GM23248 (cell line): ENCODE data around the gene CA12. TPM values are rescaled to one million over a fixed set of nuclear protein-coding genes. Genes with fewer than 3 reads are reported as not detected.
A peak's percentile ranks its signal among the peaks of the same experiment; 100 is the strongest.

Experiments used
- DNase-seq: peaks from one replicate; pipeline ENCODE4 v3.0.0-alpha.2; 2015
- H2AFZ ChIP-seq: fragments of 200-600 bp; sonication (generic); 2 replicates; pipeline ENCODE4 v1.6.1; 2016; ENCODE audit warnings: antibody characterized with exemption
- H3F3A ChIP-seq: fragments of 200-600 bp; sonication (generic); 2 replicates; pipeline ENCODE4 v1.6.1; 2016; ENCODE audit warnings: mild to moderate bottlenecking, antibody characterized with exemption, mixed run types; ENCODE audit not compliant: insufficient read depth
- H3K27ac ChIP-seq: fragments of 200-600 bp; sonication (generic); 2 replicates; pipeline ENCODE4 v1.5.1; 2016; ENCODE audit warnings: mild to moderate bottlenecking
- H3K27me3 ChIP-seq: fragments of 200-600 bp; sonication (generic); replicated peaks from 2 replicates; pipeline ENCODE4 v1.6.1; 2016; ENCODE audit warnings: mild to moderate bottlenecking; ENCODE audit not compliant: insufficient read depth
- H3K36me3 ChIP-seq: fragments of 200-600 bp; sonication (generic); 2 replicates; pipeline ENCODE4 v1.6.1; 2016; ENCODE audit warnings: low read depth, mild to moderate bottlenecking
- H3K4me1 ChIP-seq: fragments of 200-600 bp; sonication (generic); 2 replicates; pipeline ENCODE4 v1.6.1; 2016; ENCODE audit warnings: mild to moderate bottlenecking; ENCODE audit not compliant: insufficient read depth
- H3K4me2 ChIP-seq: fragments of 200-600 bp; sonication (generic); one replicate; pipeline ENCODE4 v1.6.1; 2016; ENCODE audit warnings: mild to moderate bottlenecking; ENCODE audit not compliant: unreplicated experiment
- H3K4me3 ChIP-seq: fragments of 200-600 bp; sonication (generic); 2 replicates; pipeline ENCODE4 v1.5.1; 2016; ENCODE audit warnings: mild to moderate bottlenecking
- H3K79me2 ChIP-seq: fragments of 200-600 bp; sonication (generic); 2 replicates; pipeline ENCODE4 v1.6.1; 2016; ENCODE audit warnings: mild to moderate bottlenecking; ENCODE audit not compliant: insufficient read depth
- H3K9ac ChIP-seq: fragments of 200-600 bp; sonication (generic); 2 replicates; pipeline ENCODE4 v1.6.1; 2016; ENCODE audit warnings: mild to moderate bottlenecking
- H3K9me2 ChIP-seq: fragments of 200-600 bp; sonication (generic); 2 replicates; pipeline ENCODE4 v1.6.1; 2016; ENCODE audit warnings: mixed run types, mild to moderate bottlenecking, moderate library complexity; ENCODE audit not compliant: insufficient read depth
- H3K9me3 ChIP-seq: fragments of 200-600 bp; sonication (generic); one replicate; pipeline ENCODE4 v1.6.1; 2017; ENCODE audit warnings: low read depth
- H4K20me1 ChIP-seq: fragments of 200-600 bp; sonication (generic); 2 replicates; pipeline ENCODE4 v1.6.0; 2016; ENCODE audit not compliant: insufficient read depth
- EZH2 ChIP-seq: fragments of 200-600 bp; sonication (generic); IDR thresholded peaks from 2 replicates; pipeline ENCODE4 v1.6.1; 2018; ENCODE audit warnings: antibody characterized with exemption, mild to moderate bottlenecking; ENCODE audit not compliant: insufficient read depth, poor library complexity, severe bottlenecking
- EZH2phosphoT487 ChIP-seq: fragments of 200-600 bp; sonication (generic); IDR thresholded peaks from 2 replicates; pipeline ENCODE4 v1.6.1; 2018; ENCODE audit warnings: antibody characterized with exemption, moderate library complexity, mild to moderate bottlenecking, low read depth; ENCODE audit not compliant: insufficient read depth
- WGBS, 2 experiments: methylation state at CpG; one replicate each; pipeline ENCODE4 v1.1.6; 2015 to 2017; ENCODE audit warnings: low lambda C conversion rate in 2 of 2, low coverage in 1 of 2; ENCODE audit errors: missing lambda C conversion rate in 2 of 2; 5-methylcytosine and 5-hydroxymethylcytosine counted together
- in situ Hi-C: fragments of 300-500 bp; cut with MboI; formaldehyde crosslinking; loops from 2 replicates; pipeline ENCODE4 v1.15.0; 2020
- polyA plus RNA-seq: library from polyadenylated mRNA; unstranded; fragments of >200 nt; fragmentation: Nextera tagmentation; extraction: Ambion mirVana; gene quantifications from 2 replicates; pipeline ENCODE4 v1.2.1, GENCODE V29; 2016
- total RNA-seq: library from RNA; depleted of rRNA; stranded (reverse); fragments of >200 nt; shearing (Covaris generic); gene quantifications from 2 replicates; pipeline ENCODE4 v1.2.3, GENCODE V29; 2014; rRNA removed

Gene CA12
- total and polyA plus RNA-seq, 2 experiments from 2014 or later, result 41.8 to 42.1 TPM

DNA sequence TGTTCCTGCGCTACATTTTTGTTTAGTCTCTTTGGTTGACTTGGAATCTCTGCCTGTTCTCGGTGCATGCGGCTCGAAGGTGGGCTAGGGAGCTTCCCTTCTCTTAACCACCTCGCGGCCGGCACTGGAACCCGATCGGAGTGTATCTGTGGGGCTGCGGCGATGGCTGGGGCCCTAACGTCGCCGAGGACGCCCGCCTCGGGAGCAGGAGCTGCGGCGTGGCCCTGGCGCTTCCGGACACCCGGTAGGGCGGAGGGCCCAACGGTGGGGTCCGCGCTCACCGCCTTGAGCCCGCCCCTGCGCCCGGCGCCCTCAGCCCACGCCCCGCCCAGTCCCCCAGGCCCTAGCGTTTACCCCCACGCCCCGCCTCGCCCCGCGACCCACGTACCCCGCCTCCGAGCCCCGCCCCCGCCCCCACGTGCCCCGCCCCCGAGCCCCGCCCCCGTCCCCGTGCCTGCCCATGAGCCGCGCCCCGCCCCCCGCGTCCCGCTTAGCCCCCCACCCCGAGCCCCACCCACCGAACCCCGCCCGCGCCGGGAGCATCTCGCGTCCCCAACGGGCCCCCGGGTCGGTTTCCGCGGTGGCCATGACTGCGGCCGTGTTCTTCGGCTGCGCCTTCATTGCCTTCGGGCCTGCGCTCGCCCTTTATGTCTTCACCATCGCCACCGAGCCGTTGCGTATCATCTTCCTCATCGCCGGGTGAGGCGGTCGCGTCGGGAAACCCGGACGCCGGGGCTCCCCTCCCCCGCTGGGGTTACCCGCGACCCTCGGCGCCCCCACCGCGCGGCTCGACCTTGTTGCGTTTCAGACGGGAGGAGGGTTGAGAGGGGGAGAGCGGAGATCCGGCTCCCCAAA is 104.4 kb downstream of the CA12 start, which contains the start of gene APH1B:
Gene APH1B, plus strand, starts transcription at position 568 of the 855 bp plus-strand sequence. Its CDS starts 19 bp downstream, at position 587.
- peak within 1 kb of the TSS; percentile 63 for H3K27ac ChIP-seq
- TF ChIP-seq EZH2phosphoT487 (no peak), EZH2 (no peak)
- peaks cover 19% of the 10 kb centered on the region for H3F3A ChIP-seq
- peaks cover 6% of the 10 kb centered on the region for H3K36me3 ChIP-seq
- H3K4me1 ChIP-seq, result peaks cover 14% of the 10 kb centered on the region
- DNase-seq, result peak; percentile 77
- H4K20me1 ChIP-seq, result no peaks in the 10 kb centered on the region
- peak within 1 kb of the TSS; percentile 87 for H3K9ac ChIP-seq
- no peaks in the 10 kb centered on the region for H3K9me2 ChIP-seq
- H3K4me2 ChIP-seq, result peak within 1 kb of the TSS; percentile 95
- no peaks in the 10 kb centered on the region for H3K9me3 ChIP-seq
- H3K79me2 ChIP-seq, result no peaks in the 10 kb centered on the region
- 0 to 4% methylated on average over 54 to 101 of the region's 102 CpGs for WGBS, 2 experiments
- no peaks in the 10 kb centered on the region for H3K27me3 ChIP-seq
- H2AFZ ChIP-seq, result peak within 1 kb of the TSS; percentile 84
- peak within 1 kb of the TSS; percentile 83 for H3K4me3 ChIP-seq
- in situ Hi-C loops, result no loop called here

DNA sequence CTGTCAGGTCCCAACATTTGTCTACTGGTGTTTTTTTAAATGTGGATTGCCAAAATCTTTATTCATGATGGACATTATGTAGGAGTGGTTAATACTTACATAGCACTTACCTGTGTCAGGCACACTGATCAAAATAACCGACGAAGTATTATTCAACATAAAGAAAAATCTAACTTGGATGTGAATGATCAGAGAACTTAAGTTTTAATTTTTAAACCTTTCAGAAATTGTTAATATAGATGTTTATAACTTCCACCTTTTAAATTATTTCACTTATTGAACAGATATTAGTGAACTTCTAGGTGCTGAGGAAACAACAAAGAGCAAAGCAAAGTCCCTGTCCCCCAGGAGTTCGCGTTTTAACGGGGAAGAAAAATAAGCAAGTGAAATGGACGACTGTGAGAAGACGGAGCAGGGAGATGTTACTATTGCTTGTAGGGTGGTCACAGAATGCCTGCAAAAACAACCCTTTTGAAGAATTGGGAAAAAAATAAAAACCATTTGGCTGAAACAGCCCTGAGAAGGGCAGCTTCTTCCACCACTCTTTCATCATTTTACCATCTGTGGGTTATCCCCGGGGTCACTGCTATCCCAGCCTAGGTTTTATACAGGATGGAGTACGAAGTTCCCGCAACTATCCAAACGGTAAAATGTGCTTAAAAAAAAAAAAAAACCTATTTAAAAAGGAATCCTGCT is 105.2 kb downstream of the CA12 start:
- Histone ChIP-seq H3K4me1 (peaks cover 14% of the 10 kb centered on the region), H3K9ac (peak overlapping the region; percentile 87), H3F3A (peaks cover 19% of the 10 kb centered on the region), H3K27ac (peak overlapping the region; percentile 63), H2AFZ (peak overlapping the region; percentile 80), H3K27me3 (no peaks in the 10 kb centered on the region), H3K9me3 (no peaks in the 10 kb centered on the region), H4K20me1 (no peaks in the 10 kb centered on the region), H3K9me2 (no peaks in the 10 kb centered on the region), H3K4me3 (peak overlapping the region; percentile 74), H3K4me2 (peak overlapping the region; percentile 90), H3K79me2 (no peaks in the 10 kb centered on the region), H3K36me3 (peaks cover 4% of the 10 kb centered on the region)
- TF ChIP-seq EZH2 (no peak), EZH2phosphoT487 (no peak)
- DNase-seq, result no peak
- in situ Hi-C loops, result no loop called here
- 27% methylated on average over 11 of the region's 11 CpGs for WGBS, 2 experiments

DNA sequence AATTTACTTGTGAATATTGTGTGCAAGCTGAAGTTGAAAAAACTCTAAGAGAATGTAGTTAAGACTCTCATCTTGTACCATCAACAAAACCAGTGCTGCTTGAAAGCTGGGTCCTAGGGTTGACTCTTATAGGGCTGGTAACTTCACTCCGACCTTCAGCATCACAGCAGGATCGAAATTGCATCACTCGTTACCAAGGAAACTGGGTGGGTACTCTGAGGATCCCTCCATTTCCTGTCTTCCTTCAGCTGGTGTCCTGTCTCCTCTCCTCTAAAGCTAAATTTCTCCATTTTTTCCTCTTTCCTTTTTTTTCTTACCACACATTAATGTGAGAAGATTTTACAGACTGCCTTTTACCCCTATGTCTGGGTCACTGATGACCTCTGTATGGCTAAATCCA is 107.2 kb downstream of the CA12 start:
- in situ Hi-C loops, result no loop called here

More for the DNA sequence above, 107.2 kb downstream of the CA12 start:
- no peaks in the 10 kb centered on the region for H3K79me2 ChIP-seq
- H3K27me3 ChIP-seq, result no peaks in the 10 kb centered on the region
- H3K9me3 ChIP-seq, result no peaks in the 10 kb centered on the region
- no peak for TF ChIP-seq EZH2phosphoT487
- TF ChIP-seq EZH2, result no peak
- no peak overlapping the region for H3K9ac ChIP-seq
- no peaks in the 10 kb centered on the region for H3K36me3 ChIP-seq
- peaks cover 18% of the 10 kb centered on the region for H3F3A ChIP-seq
- WGBS, 2 experiments, result 94 to 98% methylated on average over 3 of the region's 3 CpGs
- no peak overlapping the region for H3K4me2 ChIP-seq
- H2AFZ ChIP-seq, result no peak overlapping the region
- no peak overlapping the region for H3K4me3 ChIP-seq
- no peak overlapping the region for H3K27ac ChIP-seq
- H4K20me1 ChIP-seq, result no peaks in the 10 kb centered on the region
- no peak for DNase-seq
- peaks cover 14% of the 10 kb centered on the region for H3K4me1 ChIP-seq
- no peaks in the 10 kb centered on the region for H3K9me2 ChIP-seq

Other genes with a start within 250 kb of the CA12 start
- 110 and 151 TPM in 2 replicates for gene RPS27L, start 224.4 kb downstream of the CA12 start, total RNA-seq
- 1,175 and 1,181 TPM in 2 replicates for gene RPS27L, start 224.4 kb downstream of the CA12 start, polyA plus RNA-seq
- gene RAB8B, start 192.2 kb downstream of the CA12 start, total RNA-seq, result 54.3 and 54.6 TPM in 2 replicates
- gene RAB8B, start 192.2 kb downstream of the CA12 start, polyA plus RNA-seq, result 37.8 and 43.6 TPM in 2 replicates
- gene APH1B, start 104.2 kb downstream of the CA12 start, total RNA-seq, result 15.8 and 18.6 TPM in 2 replicates
- gene APH1B, start 104.2 kb downstream of the CA12 start, polyA plus RNA-seq, result 40.5 and 43.2 TPM in 2 replicates
- gene USP3, start 122.7 kb upstream of the CA12 start, total RNA-seq, result 21.0 and 24.5 TPM in 2 replicates
- 15.4 and 16.1 TPM in 2 replicates for gene USP3, start 122.7 kb upstream of the CA12 start, polyA plus RNA-seq
- 0.32 TPM in 1 of 2 replicates, not detected in the other for gene FBXL22, start 215.5 kb upstream of the CA12 start, total RNA-seq
- 0.65 and 1.4 TPM in 2 replicates for gene FBXL22, start 215.5 kb upstream of the CA12 start, polyA plus RNA-seq